ENCODE data around the gene NCAM1. TPM values are rescaled to one million over a fixed set of nuclear protein-coding genes. Genes with fewer than 3 reads are reported as not detected.

NCAM1 gene
- total RNA-seq, 1 experiment from 2014 or later: 0.22 TPM

DNA sequence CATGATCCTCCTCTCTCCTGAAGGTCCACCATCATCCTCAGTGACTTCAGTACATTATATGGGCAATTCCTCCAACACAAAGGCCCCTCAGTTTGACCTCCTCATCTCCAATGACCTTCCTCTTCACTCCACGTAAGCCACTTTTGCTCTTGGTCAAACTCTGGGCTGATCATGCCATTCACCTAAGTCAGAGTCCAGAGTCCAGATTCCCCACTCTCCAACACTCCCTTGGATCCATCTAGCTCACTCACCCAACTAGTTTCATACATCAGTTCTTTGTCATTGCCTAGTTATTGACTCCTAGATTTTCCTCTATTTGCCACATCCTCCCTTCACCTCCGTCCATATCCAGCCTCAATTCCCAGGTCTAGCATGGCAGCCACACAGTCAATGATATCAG, 322.7 kb downstream of the NCAM1 start (continued):
- TF ChIP-seq ATF3 (IDR thresholded peaks at IDR 0.05): no peak
- no peak for TF ChIP-seq YY1 (IDR thresholded peaks at IDR 0.05; ENCODE audit: extremely low read depth, insufficient replicate concordance, low read depth, low read length)
- TF ChIP-seq FOSL1 (IDR thresholded peaks at IDR 0.05; ENCODE audit: low read depth): no peak
- no peak for TF ChIP-seq CBX3 (IDR thresholded peaks at IDR 0.05; ENCODE audit: low read depth)
- no peak for TF ChIP-seq RAD21 (IDR thresholded peaks at IDR 0.05; ENCODE audit: low read depth)

GRCh38 chr11:113286009-113286408, 324.8 kb downstream of the NCAM1 start:
- Histone ChIP-seq H3K9ac (ENCODE audit: low read length) (no peak overlapping the region), H2AFZ (ENCODE audit: low read depth, low read length, poor library complexity, severe bottlenecking) (no peak overlapping the region), H3K79me2 (ENCODE audit: insufficient read depth, low read length) (no peaks in the 10 kb centered on the region), H3K4me1 (ENCODE audit: control insufficient read depth in 1 of 2, insufficient read depth in 2 of 2, low read length in 2 of 2) (no peaks in the 10 kb centered on the region), H3K27me3 (ENCODE audit: insufficient read depth, low read length) (peaks cover 49% of the 10 kb centered on the region), H3K9me2 (ENCODE audit: insufficient read depth) (no peaks in the 10 kb centered on the region), H3K36me3 (ENCODE audit: control insufficient read depth in 1 of 2, insufficient read depth in 2 of 2, low read length in 2 of 2) (no peaks in the 10 kb centered on the region), H3K27ac (ENCODE audit: low read depth, low read length) (no peak overlapping the region), H3K4me2 (ENCODE audit: low read length) (no peak overlapping the region), H3K9me3 (ENCODE audit: control insufficient read depth in 1 of 2, insufficient read depth in 1 of 2, low read depth in 1 of 2, low read length in 2 of 2) (no peaks in the 10 kb centered on the region), H3K4me3 (replicated peaks in 1 of 2; ENCODE audit: low read depth in 1 of 2, low read length in 2 of 2) (no peak overlapping the region), H4K20me1 (ENCODE audit: insufficient read depth) (no peaks in the 10 kb centered on the region)
- no peak for TF ChIP-seq FOSL1 (IDR thresholded peaks at IDR 0.05; ENCODE audit: low read depth)
- TF ChIP-seq ATF3 (IDR thresholded peaks at IDR 0.05): no peak
- no peak for TF ChIP-seq EGR1 (IDR thresholded peaks at IDR 0.05; ENCODE audit: low read depth)
- no peak for TF ChIP-seq EZH2 (IDR thresholded peaks at IDR 0.05)
- TF ChIP-seq ZNF274 (IDR thresholded peaks at IDR 0.05; ENCODE audit: low read depth, low read length): no peak
- TF ChIP-seq, protein P1, sequence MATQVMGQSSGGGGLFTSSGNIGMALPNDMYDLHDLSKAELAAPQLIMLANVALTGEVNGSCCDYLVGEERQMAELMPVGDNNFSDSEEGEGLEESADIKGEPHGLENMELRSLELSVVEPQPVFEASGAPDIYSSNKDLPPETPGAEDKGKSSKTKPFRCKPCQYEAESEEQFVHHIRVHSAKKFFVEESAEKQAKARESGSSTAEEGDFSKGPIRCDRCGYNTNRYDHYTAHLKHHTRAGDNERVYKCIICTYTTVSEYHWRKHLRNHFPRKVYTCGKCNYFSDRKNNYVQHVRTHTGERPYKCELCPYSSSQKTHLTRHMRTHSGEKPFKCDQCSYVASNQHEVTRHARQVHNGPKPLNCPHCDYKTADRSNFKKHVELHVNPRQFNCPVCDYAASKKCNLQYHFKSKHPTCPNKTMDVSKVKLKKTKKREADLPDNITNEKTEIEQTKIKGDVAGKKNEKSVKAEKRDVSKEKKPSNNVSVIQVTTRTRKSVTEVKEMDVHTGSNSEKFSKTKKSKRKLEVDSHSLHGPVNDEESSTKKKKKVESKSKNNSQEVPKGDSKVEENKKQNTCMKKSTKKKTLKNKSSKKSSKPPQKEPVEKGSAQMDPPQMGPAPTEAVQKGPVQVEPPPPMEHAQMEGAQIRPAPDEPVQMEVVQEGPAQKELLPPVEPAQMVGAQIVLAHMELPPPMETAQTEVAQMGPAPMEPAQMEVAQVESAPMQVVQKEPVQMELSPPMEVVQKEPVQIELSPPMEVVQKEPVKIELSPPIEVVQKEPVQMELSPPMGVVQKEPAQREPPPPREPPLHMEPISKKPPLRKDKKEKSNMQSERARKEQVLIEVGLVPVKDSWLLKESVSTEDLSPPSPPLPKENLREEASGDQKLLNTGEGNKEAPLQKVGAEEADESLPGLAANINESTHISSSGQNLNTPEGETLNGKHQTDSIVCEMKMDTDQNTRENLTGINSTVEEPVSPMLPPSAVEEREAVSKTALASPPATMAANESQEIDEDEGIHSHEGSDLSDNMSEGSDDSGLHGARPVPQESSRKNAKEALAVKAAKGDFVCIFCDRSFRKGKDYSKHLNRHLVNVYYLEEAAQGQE (IDR thresholded peaks at IDR 0.05; ENCODE audit: low read depth): no peak
- no peak for TF ChIP-seq ZBTB33 (IDR thresholded peaks at IDR 0.05; ENCODE audit: extremely low read depth, insufficient replicate concordance, low read length)
- TF ChIP-seq MAX (IDR thresholded peaks at IDR 0.05): no peak
- no peak for TF ChIP-seq SRF (IDR thresholded peaks at IDR 0.05; ENCODE audit: low read depth)
- TF ChIP-seq CTCF (IDR thresholded peaks at IDR 0.05 in 2 of 3, conservative IDR thresholded peaks at IDR 0.05 in 1 of 3; ENCODE audit: borderline replicate concordance in 1 of 3, insufficient read depth in 1 of 3, low read depth in 2 of 3, low read length in 2 of 3): no peak
- no peak for TF ChIP-seq SIN3A (IDR thresholded peaks at IDR 0.05; ENCODE audit: low read depth)
- TF ChIP-seq CBX3 (IDR thresholded peaks at IDR 0.05; ENCODE audit: low read depth): no peak
- TF ChIP-seq POLR2AphosphoS5 (IDR thresholded peaks at IDR 0.05; ENCODE audit: low read depth, low read length): no peak
- no peak for TF ChIP-seq EZH2phosphoT487 (IDR thresholded peaks at IDR 0.05; ENCODE audit: borderline replicate concordance)
- TF ChIP-seq YY1 (IDR thresholded peaks at IDR 0.05; ENCODE audit: extremely low read depth, insufficient replicate concordance, low read depth, low read length): no peak
- TF ChIP-seq CEBPB (IDR thresholded peaks at IDR 0.05; ENCODE audit: low read depth): no peak
- no peak for TF ChIP-seq ZFX (IDR thresholded peaks at IDR 0.05)
- CTCF ChIA-PET: no interaction called here
- RAD21 ChIA-PET (ENCODE audit: low non-redundant PET in 1 of 2, low total read pairs in 2 of 2, uncharacterized antibody in 2 of 2, unreplicated experiment in 2 of 2): no interaction called here
- intact Hi-C loops (cut with micrococcal nuclease): loop anchor here (5.0 to 10.0 kb wide), 2 partner anchors 489 to 1721 kb away; no protein-coding TSS in a partner anchor
- ATAC-seq (no peak), DNase-seq (ENCODE audit: low read depth, low spot score) (no peak)
- POLR2A ChIA-PET: no interaction called here
- BruUV-seq (replicated peaks): no TSS peak
